Endometrial microvascular endothelial cells (primary cell): ENCODE data around the gene GULP1. TPM values are rescaled to one million over a fixed set of nuclear protein-coding genes. Genes with fewer than 3 reads are reported as not detected.
"Not testable (repeated sequence)": the region's sequence is repeated elsewhere in the genome, so short reads cannot be mapped to it uniquely, and the experiment has no call there.

Experiments used
- in situ Hi-C: cut with HindIII; loops from 2 replicates; pipeline ENCODE4 v1.10.0; 2017; ENCODE audit warnings: low sequenced_read_pairs, low pct_unique_long_range_greater_than_20kb; ENCODE audit errors: inconsistent ontology term
- total RNA-seq: library from RNA; depleted of rRNA; stranded (reverse); fragments of >200 nt; gene quantifications from one replicate; pipeline ENCODE4 v1.2.3, GENCODE V29; 2015; ENCODE audit errors: inconsistent ontology term

Gene GULP1, protein sequence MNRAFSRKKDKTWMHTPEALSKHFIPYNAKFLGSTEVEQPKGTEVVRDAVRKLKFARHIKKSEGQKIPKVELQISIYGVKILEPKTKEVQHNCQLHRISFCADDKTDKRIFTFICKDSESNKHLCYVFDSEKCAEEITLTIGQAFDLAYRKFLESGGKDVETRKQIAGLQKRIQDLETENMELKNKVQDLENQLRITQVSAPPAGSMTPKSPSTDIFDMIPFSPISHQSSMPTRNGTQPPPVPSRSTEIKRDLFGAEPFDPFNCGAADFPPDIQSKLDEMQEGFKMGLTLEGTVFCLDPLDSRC
- total RNA-seq, result 34.9 TPM

DNA sequence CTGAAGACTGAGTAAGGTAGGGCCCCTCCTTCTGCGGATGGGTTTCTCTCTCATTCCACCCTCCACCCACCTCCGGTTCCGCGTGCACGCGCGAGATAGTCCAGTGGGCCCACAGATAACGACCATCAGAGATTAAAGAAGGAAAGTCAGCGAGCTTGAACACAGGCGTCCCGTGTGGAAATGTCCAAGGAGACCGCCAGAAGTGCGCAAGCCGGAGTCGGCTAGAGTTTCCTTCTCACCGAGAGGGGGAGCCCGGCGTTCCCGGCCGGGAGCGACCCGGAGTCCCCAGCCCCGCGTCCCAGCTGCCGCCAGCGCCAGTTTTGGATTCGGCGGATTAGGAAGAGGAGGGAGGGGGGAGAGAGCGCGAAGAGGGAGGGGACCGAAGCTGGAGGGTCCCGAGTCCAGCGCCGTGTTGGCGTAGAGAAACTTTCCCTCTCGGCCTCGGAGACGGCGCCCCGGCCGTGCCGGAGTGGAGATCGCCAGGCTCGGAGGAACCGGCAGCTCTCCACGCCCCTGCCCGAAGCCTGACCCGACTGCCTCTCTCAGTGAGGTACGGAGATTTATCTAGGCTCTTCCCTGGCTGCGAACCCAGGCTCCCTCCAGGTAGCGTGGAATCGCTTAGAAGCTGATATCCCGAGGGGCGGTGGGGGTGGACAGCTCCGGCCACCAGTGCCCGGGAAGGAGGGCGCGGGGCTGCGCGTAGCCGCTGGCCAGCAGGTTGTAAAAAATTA is at the start of gene GULP1:
Gene GULP1 (plus strand): TSS at position 258 of the 731 bp plus-strand sequence. CDS start 185,829 bp downstream, outside the sequence.
- in situ Hi-C loops, result no loop called here

DNA sequence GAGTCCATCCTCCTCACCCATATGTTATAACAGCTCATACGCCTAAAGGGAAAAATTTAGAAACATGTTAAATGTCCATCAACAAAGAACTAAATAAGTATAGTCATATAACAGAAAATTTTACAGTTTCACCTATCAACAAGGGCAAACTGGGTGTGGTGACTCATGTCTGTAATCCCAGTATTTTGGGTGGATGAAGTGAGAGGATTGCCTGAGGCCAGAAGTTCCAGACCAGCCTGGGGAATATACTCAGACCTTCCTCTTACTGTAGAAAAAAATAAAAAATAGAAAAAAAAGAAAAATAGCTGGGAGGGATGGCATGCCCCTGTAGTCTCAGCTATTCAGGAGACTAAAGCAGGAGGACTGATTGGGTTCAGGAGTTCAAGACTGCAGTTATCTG is 48.3 kb upstream of the GULP1 start:
- in situ Hi-C loops, result no loop called here

DNA sequence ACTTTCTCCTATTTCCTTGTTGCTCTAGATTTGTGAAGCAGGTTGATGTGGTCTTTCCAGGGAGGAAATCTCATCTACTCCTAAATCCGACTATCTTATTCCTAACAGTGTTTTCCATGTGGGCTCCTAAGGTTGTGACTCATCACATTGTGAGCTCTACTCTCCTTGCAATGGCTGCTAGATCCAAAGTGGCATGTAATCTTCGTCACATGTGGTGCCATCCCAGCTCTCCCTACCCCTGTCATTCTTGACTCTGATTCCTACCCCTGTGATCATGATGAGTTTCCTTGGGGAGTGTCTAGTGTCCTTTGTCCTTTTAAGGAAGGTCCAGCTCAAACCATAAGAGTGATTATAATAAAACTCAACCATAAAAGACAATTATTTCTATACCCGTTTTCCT is 47.3 kb upstream of the GULP1 start:
- in situ Hi-C loops, result no loop called here

DNA sequence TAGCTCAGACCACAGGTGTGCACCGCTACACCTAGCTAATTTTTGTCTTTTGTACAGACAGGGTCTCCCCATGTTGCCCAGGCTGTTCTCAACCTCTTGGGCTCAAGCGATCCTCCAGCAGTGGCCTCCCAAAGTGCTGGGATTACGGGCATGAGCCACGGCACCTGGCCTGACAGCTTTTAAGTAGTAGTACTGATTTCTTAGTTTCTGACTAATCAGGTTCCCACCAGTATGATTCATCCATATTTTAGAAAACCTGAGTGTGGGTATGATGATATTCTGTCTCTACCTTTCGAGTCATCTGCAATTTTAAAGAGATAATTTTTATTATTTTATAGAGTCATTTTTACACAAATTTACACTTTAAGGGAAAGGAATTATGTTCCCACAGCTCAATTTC is 46.4 kb upstream of the GULP1 start:
- in situ Hi-C loops, result no loop called here

DNA sequence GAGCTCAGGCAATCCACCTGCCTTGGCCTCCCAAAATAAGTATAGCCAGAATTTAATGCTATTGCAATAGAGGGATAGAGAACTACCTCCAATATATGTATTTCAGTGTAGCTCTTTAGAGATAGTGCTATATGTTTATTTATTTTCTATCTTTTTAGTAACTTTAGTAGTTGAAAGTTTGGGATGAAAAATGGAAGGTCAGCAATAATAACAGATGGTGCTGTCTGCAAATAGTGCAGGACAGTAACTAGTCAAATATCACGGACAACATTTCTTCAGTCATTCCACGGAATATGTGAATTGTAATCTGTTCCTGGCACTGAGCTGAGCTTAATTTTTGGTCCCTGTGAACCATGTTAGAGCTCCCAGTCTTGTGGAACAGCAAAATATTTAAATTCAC is 43.2 kb upstream of the GULP1 start:
- in situ Hi-C loops, result no loop called here

DNA sequence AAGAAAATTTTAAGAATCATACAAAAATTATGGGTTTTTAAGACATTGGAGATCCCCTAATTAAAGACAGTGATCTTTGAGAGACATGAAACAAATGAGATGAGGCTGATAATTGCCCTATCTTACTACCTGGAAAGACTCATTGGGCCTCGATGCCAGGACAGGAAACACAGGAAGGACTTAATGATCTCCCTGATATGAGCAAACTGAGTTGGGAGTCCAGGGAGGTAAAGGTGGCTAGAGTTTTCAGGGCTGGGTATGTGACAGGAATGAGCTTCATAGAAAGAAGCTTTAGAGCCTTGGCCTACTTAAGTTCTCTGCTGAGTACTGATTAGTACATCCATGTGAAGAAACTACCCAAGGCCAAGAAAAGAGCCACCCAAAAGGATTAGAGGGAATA is 40.6 kb upstream of the GULP1 start:
- in situ Hi-C loops, result no loop called here

DNA sequence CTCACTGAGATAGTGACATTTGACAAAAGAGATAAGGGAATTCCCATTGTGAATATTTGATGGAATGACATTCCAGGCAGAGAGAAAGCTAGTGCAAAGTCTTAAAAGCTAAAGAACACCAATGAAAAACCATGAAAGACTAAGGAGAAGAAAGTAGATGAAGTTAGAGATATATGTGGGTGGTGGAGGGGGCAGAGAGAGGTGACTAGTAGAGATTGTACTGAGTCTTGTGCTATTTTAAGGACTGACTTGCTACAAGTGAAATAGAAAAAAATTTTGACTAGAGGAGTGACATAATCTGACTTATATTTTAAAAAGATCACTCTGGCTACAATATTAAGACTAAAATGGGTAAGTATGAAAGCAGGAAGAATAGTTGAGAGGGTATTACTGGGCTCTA is 35.3 kb upstream of the GULP1 start:
- in situ Hi-C loops, result no loop called here

DNA sequence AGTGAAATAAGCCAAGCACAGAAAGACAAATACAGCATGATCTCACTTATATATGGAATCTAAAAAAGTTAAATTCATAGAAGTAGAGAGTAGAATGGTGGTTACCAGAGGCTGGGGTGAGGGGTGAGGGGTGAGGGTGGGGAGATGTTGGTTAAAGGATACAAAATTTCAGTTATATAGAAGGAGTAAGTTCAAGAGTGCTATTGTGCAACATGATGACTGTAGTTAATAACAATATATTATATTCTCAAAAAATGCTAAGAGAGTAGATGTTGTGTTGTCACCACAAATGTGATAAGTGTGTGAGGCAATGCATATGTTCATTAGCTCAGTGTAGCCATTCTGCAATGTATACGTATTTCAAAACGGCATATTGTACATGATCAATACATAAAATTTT is 26.4 kb upstream of the GULP1 start:
- in situ Hi-C loops, result no loop called here

DNA sequence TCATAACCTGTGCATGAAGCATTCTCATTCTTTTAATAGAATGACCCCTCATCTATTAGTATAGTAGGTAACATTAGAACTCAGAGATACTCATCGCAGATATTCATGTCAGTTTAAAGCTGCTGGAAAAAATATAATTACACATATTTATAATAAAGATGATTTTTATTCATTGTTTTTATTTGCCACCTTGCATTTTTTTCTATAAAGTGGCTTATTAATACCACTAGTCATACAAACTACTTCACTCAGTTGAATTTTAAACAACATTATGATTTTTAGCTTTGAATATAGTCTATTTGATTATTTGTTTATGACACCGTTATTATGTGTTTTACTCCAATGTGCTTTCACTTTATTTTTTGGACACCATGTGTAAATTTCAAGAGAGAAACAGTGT is 23.9 kb upstream of the GULP1 start:
- in situ Hi-C loops, result no loop called here

DNA sequence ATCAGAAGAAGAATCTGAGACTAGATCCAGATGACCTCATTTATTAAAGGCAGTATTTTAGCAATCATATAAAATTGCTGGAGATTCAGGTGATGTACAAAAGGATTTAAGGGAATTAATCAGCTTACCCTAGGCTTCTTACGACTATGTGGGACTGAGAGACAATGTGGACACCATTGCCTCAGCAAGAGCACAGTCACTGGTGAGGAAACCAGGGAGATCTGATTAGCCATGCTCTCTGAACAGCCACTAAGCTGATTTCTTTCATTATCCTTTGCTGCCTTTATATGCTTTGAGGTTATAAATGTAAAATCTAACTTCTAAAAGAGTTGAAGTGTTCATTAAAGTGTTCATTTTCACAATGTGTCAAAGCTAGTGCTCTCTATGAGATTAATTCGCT is 22.7 kb upstream of the GULP1 start:
- in situ Hi-C loops, result no loop called here

DNA sequence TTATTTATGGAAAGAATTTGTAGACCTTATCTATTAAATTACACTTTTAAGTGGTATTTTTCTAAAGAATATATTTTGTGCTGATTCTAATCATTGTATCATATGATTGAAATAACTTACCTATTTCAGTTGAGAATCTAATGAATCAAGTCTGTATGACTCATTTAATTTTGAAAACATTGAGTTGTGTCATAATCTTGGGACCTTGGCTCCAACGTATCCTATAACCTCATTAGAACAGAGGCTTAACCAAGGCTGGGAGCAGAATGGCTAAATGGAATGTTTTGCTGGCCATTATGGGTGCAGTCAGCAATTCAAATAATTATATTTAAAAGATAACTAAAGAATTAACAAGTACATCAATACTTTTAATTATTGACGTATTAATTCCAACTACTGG is 19.6 kb upstream of the GULP1 start:
- in situ Hi-C loops, result no loop called here

DNA sequence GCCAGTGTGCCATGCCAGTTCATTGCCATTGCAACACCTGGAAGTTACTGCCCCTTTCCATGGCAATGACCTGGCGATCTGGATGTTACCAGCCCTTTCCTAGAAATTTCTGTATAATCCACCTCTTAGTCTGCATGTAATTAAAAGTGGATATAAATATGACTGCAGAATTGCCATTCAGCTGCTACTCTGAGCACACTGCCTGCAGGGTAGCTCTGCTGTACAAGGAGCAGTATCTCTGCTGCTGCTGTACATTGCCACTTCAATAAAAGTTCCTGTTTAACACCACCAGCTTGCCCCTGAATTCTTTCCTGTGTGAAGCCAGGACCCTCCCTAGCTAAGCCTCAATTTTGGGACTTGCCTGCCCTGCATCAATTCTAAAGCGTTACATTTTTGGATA is 17.4 kb upstream of the GULP1 start:
- in situ Hi-C loops, result no loop called here

DNA sequence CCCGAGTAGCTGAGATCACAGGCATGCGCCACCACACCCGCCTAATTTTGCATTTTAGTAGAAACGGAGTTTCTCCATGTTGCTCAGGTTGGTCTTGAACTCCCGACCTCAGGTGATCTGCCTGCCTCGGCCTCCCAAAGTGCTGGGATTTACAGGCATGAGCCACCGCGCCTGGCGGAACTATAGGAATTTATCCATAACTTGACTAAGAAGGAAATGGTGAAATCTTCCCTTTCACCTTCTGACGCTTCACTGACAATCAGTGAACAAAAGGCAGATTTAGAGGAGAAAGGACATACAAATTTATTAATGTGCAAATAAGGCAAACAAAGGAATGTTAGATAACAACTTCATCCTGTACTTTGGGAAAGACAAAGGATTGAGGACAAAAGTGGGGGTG is 15.4 kb upstream of the GULP1 start:
- in situ Hi-C loops, result no loop called here

DNA sequence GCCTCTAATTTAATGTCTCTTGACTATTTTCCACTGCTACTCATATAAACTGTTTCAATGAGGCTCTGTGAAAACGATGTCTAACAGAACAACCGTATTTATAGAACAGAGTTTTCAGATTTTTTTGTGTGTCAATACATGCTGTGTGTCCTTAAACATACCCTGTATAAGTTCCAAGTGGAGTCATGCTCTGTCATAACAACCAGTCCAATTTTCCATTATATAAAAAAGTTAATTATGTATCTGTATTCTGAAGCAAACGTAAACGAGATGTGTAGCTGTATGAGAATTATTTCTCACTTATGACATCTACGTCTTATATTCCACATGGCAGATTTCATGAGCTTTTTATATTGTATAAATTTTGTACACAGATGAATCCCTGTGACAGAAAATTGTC is 13.9 kb upstream of the GULP1 start:
- in situ Hi-C loops, result no loop called here

DNA sequence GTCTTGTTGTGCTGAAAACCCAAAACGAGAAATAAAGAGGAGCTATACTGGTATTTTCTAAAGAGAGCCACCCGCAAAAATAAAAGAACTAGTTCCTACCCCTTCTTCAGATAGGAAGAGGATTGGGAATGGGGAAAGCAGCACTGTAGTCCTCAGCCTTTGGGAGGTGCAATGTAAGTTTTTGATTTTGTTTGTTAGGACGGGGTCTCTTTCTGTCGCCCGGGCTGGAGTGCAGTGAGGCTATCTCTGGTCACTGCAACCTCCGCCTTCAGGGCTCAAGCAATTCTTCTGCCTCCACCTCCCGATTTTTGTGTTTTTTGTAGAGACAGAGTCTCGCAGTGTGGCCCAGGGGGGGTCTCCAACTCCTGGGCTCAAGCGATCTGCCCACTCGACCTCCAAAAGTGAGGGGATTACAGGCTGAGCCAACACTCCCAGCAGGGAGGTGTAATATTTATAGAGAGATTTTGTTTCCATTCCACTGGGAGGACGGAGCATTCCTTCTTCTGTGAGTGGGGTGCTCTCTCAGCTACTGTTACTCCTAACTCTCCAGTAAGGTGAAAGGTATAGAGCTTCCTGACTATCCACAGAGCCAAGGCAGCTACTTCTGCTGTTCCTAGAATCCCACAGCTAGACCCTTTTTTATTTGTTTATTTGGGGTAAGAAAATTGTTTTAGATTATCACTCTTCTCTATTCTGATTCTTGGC is 13.1 kb upstream of the GULP1 start:
- in situ Hi-C loops, result no loop called here

DNA sequence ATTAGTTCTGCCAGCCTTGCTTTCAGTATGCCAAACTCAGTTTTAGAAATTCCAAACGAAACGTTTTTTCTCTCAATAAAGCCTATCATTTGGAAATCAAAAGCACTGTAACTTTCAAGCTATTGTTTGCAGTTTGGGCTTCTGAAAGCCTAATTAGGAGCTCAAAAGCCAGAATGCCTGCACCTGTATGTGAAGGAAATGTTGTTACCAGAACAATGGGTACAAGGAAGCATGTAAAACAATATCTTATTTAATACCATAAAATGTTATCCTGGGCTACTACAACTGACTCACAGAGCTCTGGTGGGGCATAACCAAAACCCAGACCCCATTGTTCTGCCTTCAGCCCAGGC is 12.6 kb upstream of the GULP1 start:
- in situ Hi-C loops, result no loop called here

DNA sequence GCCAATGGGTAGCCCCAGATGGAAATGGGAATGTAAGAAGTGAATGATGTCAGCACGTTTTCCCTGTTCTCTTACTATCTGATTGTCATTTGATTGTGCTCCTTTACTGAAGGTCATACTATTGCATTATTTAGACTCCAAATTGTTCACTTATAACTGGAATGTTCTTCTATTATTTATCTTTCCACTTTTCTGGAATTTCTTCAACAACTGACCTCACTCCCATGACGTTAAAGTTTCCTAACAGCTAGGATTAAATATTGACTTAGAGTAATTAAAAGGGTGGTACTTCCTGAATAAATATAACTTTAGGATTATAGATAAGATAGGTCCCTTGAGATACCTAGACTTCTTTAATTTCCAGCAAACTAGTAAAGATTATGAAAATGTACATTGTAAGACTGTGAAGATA is 10.9 kb upstream of the GULP1 start:
- in situ Hi-C loops, result no loop called here

DNA sequence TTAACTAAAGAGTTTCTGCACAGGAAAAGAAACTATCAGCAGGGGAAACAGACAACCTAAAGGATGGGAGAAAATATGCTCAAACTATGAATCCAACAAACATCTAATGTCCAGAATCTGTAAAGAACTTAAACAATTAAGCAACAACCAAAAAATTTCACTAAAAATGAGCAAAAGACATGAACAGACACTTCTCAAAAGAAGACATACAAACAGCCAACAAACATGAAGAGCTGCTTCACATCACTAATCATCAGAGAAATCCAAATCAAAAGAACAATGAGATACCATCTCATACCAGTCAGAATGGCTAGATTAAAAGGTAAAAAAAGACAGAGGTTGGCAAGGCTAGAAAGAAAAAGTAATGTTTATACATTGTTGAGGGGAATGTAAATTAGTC is 8.8 kb upstream of the GULP1 start:
- in situ Hi-C loops, result no loop called here

DNA sequence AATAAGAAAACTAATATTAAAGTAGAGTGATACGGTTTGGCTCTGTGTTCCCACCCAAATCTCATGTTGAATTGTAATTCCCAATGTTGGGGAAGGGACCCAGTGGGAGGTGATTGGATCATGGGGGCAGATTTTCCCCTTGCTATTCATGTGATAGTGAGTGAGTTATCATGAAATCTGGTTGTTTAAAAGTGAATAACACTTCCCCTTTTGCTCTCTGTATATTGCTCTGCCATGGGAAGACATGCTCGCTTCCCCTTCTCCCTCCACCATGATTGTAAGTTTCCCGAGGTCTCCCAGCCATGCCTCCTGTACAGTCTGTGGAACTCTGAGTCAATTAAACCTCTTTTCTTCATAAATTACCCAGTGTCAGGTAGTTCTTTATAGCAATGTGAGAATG is 7.4 kb upstream of the GULP1 start:
- in situ Hi-C loops, result not testable (repeated sequence)

DNA sequence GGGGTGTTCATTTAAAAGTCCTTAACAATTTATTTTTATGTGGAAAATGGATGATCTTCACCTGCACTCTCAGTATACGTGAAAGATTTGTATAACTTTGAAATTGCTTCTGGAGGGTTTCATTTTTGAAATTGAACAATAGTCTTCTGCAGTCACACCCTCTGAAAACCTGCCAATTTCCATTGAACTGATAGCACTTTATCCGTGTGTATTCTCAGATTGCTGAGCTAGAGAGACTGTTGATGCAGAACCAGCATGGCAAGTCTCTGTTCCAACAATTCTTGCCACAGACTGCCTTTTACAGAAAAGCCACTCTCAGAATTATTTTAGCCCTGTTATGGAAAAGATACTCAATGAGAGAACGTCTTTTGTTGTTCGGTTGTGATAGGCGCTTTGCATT is 6.6 kb upstream of the GULP1 start:
- in situ Hi-C loops, result no loop called here
